GM21447 (cell line): ENCODE data around the gene MCTP1.
A peak's percentile ranks its signal among the peaks of the same experiment; 100 is the strongest.
"Not testable (repeated sequence)": the region's sequence is repeated elsewhere in the genome, so short reads cannot be mapped to it uniquely, and the experiment has no call there.

ENCODE experiments used
- ATAC-seq: cut with Tn5 transposase; IDR thresholded peaks from one replicate; pipeline ENCODE4 v1.9.1; 2021; ENCODE audit not compliant: unreplicated experiment

The MCTP1 gene

GRCh38 chr5:95252801-95253200, 32.1 kb downstream of the MCTP1 start:
- ATAC-seq, result no peak

DNA sequence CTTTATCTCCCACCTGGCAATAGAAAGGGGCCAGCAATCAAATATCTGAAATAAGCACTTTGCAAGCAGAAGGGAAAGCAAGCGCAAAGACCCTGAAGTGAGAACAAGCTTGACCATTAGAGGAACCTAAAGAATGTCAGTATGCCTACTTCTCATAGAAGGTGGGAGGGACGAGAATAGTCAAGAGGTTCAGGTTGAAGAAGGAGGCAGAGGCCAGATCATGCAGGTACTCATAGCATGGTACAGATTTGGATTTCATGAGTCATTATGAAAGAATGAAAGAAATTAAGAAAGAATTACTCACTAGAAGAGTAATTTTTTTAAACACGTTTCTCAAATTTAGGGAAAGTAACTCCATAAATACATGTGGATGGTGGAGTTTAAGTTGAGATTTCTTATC, 33.7 kb downstream of the MCTP1 start:
- ATAC-seq, result no peak

- ATAC-seq, result no peak
Measured at GRCh38 chr5:95244479-95244878, 40.4 kb downstream of the MCTP1 start.

DNA sequence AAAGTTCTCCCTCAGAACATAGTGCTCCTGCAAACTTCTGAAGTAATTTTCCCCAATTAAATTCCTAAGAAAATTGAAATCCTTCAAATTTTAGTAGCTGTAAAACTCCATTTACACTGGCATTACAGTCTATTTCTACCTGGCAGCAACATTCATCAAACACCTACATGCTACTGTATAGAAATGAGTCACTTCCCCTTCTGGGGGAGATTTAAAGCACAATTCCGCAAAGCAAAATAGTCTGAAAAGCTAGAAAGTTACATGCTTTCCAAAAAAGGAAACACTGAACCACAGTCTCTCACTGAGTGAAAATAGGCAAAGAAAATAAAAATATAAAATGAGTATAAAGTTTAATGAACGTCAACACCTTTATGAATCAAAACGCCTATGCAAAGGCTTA, 43.3 kb downstream of the MCTP1 start:
- peak; percentile 99 for ATAC-seq

DNA sequence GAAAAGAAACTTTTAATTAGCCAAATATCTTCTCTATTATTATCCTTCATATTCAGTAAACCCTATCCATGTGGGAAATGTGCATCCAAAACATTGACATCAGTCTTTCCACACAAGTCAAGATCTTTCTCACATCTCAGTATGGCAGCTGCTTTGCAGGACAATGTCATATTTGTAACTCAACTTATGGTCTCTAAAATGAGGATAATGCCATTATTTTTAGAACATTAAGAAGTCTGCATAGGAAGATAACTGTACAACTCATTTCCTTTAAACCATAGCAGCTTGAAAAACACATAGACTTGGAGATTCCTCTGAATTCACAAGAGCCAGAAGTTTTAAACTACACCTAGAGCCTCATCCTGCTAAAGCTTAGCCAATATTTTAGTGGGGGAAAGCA, 43.7 kb downstream of the MCTP1 start:
- ATAC-seq, result no peak

- ATAC-seq, result no peak
Measured at GRCh38 chr5:95238560-95239325, 46.2 kb downstream of the MCTP1 start.

DNA sequence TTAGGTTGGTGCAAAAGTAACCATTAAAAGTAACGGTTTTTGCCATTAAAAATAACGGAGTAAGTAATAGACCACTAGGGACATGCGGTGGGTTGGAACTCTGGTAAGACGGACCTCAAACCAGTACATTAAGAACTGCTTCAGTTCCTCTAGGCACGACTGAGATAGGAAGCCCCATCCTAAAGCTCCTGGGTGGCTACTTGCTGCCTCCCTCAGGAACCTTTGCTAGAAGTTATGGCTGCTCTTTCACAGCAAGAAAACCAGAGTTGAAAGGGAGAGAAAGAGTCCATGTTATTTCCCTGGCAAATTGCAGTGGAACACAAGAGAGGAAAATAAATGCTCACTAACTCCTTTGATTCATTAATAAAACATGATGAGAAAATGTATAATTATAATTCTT, 47.6 kb downstream of the MCTP1 start:
- no peak for ATAC-seq

DNA sequence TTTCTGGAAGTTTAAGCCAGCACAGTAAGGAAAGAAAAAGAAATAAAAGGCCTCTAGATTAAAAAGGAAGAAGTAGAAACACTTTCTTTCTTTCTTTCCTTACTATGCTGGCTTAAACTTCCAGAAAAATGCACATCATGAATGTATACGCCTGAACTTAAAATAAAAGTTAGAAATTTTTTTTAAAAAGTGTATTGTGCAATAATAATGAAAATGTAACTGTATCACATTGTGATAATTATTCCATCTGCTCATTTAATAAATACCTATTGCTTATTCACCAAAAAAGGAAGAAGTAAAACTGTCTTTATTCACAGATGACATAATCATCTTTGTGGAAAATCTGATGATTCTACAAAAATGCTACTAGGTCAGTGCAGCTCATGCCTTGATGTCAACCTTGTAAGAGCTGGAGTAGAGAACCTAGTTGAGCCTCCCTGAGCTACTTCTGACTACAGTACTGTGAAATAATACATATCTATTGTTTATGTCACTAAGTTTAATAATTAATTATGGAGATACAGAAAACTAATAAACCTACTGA, 49.4 kb downstream of the MCTP1 start:
- no peak for ATAC-seq

DNA sequence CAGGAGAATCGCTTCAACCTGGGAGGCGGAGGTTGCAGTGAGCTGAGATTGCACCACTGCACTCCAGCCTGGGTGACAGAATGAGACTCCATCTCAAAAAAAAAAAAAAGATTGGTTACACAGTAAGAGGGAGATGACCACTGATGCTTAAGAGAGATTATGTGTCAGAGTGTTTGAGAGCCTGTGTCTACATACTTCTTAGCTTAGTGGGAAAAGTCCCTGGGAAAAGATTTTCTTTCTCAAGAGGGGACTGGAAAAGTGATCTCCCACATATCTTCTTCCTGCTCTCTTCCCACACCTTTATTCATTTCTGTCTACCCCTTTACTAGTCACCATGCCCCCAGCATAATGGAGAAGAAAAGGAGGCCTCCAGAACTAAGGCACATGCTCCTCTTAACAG, 55.2 kb downstream of the MCTP1 start:
- no peak for ATAC-seq

GRCh38 chr5:95224701-95225459, 60.0 kb downstream of the MCTP1 start:
- no peak for ATAC-seq

DNA sequence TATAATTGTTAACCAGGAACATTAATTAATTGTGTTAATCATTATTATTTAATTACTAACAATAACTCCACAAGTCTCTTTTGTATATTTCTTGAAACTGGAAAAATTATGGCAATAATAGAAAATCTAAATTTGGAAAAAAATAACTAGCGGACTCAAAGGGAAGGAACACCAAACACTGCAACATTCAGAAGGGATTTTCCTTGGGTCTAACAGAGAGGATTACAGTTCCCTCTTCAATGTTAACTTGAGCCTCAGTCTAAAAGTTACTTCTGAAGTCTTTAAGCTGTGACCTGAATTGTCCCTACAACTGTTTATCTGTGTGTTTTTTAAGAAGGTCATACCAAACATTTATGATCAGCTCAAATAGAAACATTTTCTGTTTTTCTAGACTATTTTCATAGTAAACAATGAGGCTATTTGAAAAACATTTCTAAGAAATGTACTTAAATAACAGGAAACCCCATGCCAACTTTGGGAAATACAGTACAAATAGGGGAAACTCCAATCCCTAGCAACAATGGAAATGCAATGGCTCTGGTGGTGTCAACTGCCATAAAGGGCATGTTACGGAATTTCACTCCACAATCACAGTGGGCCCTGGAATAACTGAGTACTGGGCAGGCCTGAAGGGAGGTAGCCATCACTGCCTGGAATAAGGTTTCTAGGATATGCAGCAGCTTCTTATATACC, 61.2 kb downstream of the MCTP1 start:
- no peak for ATAC-seq

- no peak for ATAC-seq
Measured at GRCh38 chr5:95222836-95223235, 62.1 kb downstream of the MCTP1 start.

GRCh38 chr5:95221234-95221633, 63.7 kb downstream of the MCTP1 start:
- no peak for ATAC-seq

DNA sequence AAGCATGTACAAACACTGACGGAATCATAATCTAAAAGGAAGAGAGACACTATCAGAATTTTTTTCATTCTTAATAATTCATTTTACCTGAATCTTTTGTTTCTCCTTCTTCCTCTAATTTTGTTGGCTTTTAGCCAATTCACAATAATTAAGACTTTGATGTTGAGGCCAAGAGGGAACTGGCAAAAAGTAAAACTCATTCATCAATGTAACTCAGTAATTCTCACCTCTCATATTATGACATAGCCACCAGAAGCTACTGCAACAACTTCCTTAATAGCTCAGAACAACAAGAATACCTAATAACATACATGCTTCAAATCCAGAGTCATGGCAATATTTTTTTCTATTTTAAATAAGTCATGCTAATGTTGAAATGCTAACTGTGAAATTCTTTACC, 64.5 kb downstream of the MCTP1 start:
- no peak for ATAC-seq

DNA sequence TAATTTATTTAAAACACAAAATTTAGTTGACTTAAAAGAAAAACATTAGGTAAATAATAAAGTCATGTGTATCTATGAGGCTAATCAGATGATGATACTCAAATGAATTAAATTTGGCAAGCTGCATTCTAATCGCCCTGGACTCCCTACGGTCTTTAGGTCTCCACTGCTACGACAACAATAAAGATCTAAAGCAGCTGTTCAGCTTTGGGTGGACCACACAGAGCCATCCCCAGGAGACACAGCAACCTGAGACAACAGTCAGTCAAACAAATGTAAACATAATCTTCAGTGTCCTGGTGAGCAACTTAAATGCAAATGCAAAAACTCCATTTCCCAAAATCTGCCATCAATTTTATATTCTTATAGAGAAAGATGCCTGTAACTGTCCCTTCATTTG, 65.5 kb downstream of the MCTP1 start:
- no peak for ATAC-seq

DNA sequence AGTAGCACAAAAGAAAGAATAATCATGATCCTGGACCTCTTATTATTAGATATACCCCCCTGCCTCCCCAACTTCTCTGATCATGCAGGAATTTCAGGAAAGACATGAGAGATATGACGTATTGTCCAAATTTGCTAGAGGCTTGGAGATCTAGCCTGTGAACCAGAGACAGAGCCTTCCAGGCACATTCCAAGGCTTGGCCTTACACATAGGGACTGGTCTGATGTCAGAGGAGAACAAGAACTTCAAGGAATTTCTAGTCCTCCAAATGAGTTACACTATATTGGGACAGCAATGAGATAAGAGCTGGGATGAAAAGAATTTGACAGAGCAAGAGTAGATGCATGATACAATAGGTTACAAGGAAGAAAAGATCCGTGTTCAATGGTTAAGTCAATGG, 67.0 kb downstream of the MCTP1 start:
- ATAC-seq, result no peak

GRCh38 chr5:95217351-95217750, 67.5 kb downstream of the MCTP1 start:
- ATAC-seq, result no peak

GRCh38 chr5:95216136-95216955, 68.5 kb downstream of the MCTP1 start:
- no peak for ATAC-seq

DNA sequence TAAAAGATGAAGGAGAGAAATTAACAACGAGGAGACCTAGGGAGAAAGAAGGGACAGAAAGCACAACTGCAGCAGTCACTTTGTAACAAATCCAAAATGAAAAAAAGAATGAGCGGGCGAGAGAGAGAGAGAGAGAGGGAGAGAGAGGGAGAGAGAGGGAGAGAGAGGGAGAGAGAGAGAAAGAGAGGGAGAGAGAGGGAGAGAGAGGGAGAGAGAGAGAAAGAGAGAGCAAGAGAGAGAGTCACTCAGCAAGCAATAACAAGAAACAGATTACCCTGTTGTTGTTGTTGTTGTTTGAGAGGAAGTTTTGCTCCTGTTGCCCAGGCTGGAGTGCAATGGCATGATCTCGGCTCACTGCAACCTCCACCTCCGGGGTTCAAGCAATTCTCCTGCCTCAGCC, 77.1 kb downstream of the MCTP1 start:
- not testable (repeated sequence) for ATAC-seq

GRCh38 chr5:95194856-95195255, 90.0 kb downstream of the MCTP1 start:
- no peak for ATAC-seq

- peak; percentile 97 for ATAC-seq
Measured at GRCh38 chr5:95191330-95191729, 93.6 kb downstream of the MCTP1 start.
